OCI-LY1 (cell line): ENCODE data around the gene PRKCH.

Source experiments
- H2AFZ ChIP-seq: fragments of 200-600 bp; sonication (generic), shearing (Covaris generic); 2 replicates; pipeline ENCODE4 v1.6.0; 2014; ENCODE audit warnings: antibody characterized with exemption, mild to moderate bottlenecking, low read length
- H3F3A ChIP-seq: fragments of 200-600 bp; sonication (generic), shearing (Covaris generic); 2 replicates; pipeline ENCODE4 v1.6.0; 2014; ENCODE audit warnings: mild to moderate bottlenecking, antibody characterized with exemption, low read length, moderate library complexity; ENCODE audit not compliant: insufficient read depth
- H3K27ac ChIP-seq: fragments of 200-600 bp; sonication (generic); 2 replicates; pipeline ENCODE4 v1.5.1; 2014; ENCODE audit warnings: low read length, mixed run types, mild to moderate bottlenecking, low read depth; ENCODE audit not compliant: poor library complexity, severe bottlenecking
- H3K27me3 ChIP-seq: fragments of 200-600 bp; sonication (generic); 2 replicates; pipeline ENCODE4 v1.6.0; 2014; ENCODE audit warnings: antibody characterized with exemption, mild to moderate bottlenecking, low read length, moderate library complexity; ENCODE audit not compliant: insufficient read depth
- H3K36me3 ChIP-seq: fragments of 200-600 bp; sonication (generic); 2 replicates; pipeline ENCODE4 v1.6.1; 2014; ENCODE audit warnings: mild to moderate bottlenecking, antibody characterized with exemption, low read length, moderate library complexity, mixed read lengths; ENCODE audit not compliant: insufficient read depth
- H3K4me1 ChIP-seq: fragments of 200-600 bp; sonication (generic); 2 replicates; pipeline ENCODE4 v1.5.1; 2014; ENCODE audit warnings: mild to moderate bottlenecking, low read length, moderate library complexity; ENCODE audit not compliant: insufficient read depth, severe bottlenecking
- H3K4me2 ChIP-seq: fragments of 200-600 bp; sonication (generic), shearing (Covaris generic); 2 replicates; pipeline ENCODE4 v1.6.1; 2014; ENCODE audit warnings: low read length
- H3K4me3 ChIP-seq: fragments of 200-600 bp; sonication (generic); 2 replicates; pipeline ENCODE4 v1.5.1; 2014; ENCODE audit warnings: low read length, low read depth, mild to moderate bottlenecking, mixed read lengths; ENCODE audit not compliant: poor library complexity, severe bottlenecking
- H3K79me2 ChIP-seq: fragments of 200-600 bp; shearing (Covaris generic); 2 replicates; pipeline ENCODE4 v1.6.1; 2016; ENCODE audit warnings: mixed run types, low read length, mixed read lengths; ENCODE audit not compliant: insufficient read depth
- H3K9ac ChIP-seq: fragments of 200-600 bp; sonication (generic), shearing (Covaris generic); 2 replicates; pipeline ENCODE4 v1.6.1; 2014; ENCODE audit warnings: mild to moderate bottlenecking, low read length, mixed read lengths
- H3K9me2 ChIP-seq: fragments of 200-600 bp; sonication (generic), shearing (Covaris generic); 2 replicates; pipeline ENCODE4 v1.6.1; 2014; ENCODE audit warnings: low read depth, mild to moderate bottlenecking, low read length, mixed read lengths
- H3K9me3 ChIP-seq: fragments of 200-600 bp; shearing (Covaris generic); 2 replicates; pipeline ENCODE4 v1.6.1; 2014; ENCODE audit warnings: low read length, mixed read lengths
- H4K20me1 ChIP-seq: fragments of 200-600 bp; sonication (generic), shearing (Covaris generic); 2 replicates; pipeline ENCODE4 v1.6.0; 2016; ENCODE audit warnings: mild to moderate bottlenecking, low read length; ENCODE audit not compliant: insufficient read depth
- EZH2 ChIP-seq: fragments of 200-600 bp; sonication (generic), shearing (Covaris generic); IDR thresholded peaks from 2 replicates; pipeline ENCODE4 v1.8.0; 2017; ENCODE audit warnings: borderline replicate concordance, mixed run types, mild to moderate bottlenecking, antibody characterized with exemption, low read length, moderate library complexity, mixed read lengths
- TF ChIP-seq, protein P1 (sequence below): fragments of 200-600 bp; sonication (generic), shearing (Covaris generic); IDR thresholded peaks from 2 replicates; pipeline ENCODE4 v1.5.1; 2017; ENCODE audit warnings: mild to moderate bottlenecking, antibody characterized with exemption, low read length, moderate library complexity, mixed read lengths

The PRKCH gene

DNA sequence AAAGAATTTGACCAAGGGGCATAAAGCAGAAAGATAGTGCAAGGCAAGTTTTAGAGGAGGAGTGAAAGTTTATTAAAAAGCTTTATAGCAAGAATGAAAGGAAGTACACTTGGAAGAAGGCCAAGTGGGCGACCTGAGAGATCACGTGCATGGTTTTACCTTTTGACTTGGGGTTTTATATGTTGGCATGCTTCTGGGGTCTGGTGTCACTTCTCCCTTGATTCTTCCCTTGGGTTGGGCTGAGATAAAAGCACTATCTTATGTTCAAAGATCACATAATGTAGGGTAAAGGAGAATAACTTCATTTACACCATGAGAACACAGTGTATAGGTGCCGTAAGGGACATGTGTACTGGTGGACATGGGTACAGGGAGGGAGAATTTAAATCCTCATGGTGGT lies 22.6 kb upstream of the PRKCH start:
- no peaks in the 10 kb centered on the region for H3K9me3 ChIP-seq
- no peak overlapping the region for H2AFZ ChIP-seq
- no peaks in the 10 kb centered on the region for H3F3A ChIP-seq
- no peak overlapping the region for H3K4me3 ChIP-seq
- H3K4me1 ChIP-seq = no peaks in the 10 kb centered on the region
- no peaks in the 10 kb centered on the region for H3K36me3 ChIP-seq
- TF ChIP-seq EZH2 = no peak
- TF ChIP-seq, protein P1, sequence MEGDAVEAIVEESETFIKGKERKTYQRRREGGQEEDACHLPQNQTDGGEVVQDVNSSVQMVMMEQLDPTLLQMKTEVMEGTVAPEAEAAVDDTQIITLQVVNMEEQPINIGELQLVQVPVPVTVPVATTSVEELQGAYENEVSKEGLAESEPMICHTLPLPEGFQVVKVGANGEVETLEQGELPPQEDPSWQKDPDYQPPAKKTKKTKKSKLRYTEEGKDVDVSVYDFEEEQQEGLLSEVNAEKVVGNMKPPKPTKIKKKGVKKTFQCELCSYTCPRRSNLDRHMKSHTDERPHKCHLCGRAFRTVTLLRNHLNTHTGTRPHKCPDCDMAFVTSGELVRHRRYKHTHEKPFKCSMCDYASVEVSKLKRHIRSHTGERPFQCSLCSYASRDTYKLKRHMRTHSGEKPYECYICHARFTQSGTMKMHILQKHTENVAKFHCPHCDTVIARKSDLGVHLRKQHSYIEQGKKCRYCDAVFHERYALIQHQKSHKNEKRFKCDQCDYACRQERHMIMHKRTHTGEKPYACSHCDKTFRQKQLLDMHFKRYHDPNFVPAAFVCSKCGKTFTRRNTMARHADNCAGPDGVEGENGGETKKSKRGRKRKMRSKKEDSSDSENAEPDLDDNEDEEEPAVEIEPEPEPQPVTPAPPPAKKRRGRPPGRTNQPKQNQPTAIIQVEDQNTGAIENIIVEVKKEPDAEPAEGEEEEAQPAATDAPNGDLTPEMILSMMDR = no peak
- H3K4me2 ChIP-seq = no peak overlapping the region
- no peaks in the 10 kb centered on the region for H3K9me2 ChIP-seq
- no peak overlapping the region for H3K9ac ChIP-seq
- H3K79me2 ChIP-seq = no peaks in the 10 kb centered on the region
- H4K20me1 ChIP-seq = no peaks in the 10 kb centered on the region
- no peak overlapping the region for H3K27ac ChIP-seq
- no peaks in the 10 kb centered on the region for H3K27me3 ChIP-seq

GRCh38 chr14:61300209-61300608 lies 21.2 kb upstream of the PRKCH start:
- no peaks in the 10 kb centered on the region for H4K20me1 ChIP-seq
- no peaks in the 10 kb centered on the region for H3K4me1 ChIP-seq
- H3K27ac ChIP-seq = no peak overlapping the region
- H3F3A ChIP-seq = no peaks in the 10 kb centered on the region
- H3K4me2 ChIP-seq = no peak overlapping the region
- H3K9me3 ChIP-seq = no peaks in the 10 kb centered on the region
- no peaks in the 10 kb centered on the region for H3K27me3 ChIP-seq
- no peaks in the 10 kb centered on the region for H3K36me3 ChIP-seq
- no peak overlapping the region for H3K9ac ChIP-seq
- no peaks in the 10 kb centered on the region for H3K9me2 ChIP-seq
- no peak overlapping the region for H3K4me3 ChIP-seq
- no peaks in the 10 kb centered on the region for H3K79me2 ChIP-seq
- TF ChIP-seq, protein P1 = no peak
- TF ChIP-seq EZH2 = no peak
- H2AFZ ChIP-seq = no peak overlapping the region

GRCh38 chr14:61300754-61301153 lies 20.6 kb upstream of the PRKCH start:
- no peak overlapping the region for H3K9ac ChIP-seq
- no peak overlapping the region for H3K4me3 ChIP-seq
- H3K9me3 ChIP-seq = no peaks in the 10 kb centered on the region
- H3F3A ChIP-seq = no peaks in the 10 kb centered on the region
- no peaks in the 10 kb centered on the region for H3K79me2 ChIP-seq
- H4K20me1 ChIP-seq = no peaks in the 10 kb centered on the region
- H2AFZ ChIP-seq = no peak overlapping the region
- H3K9me2 ChIP-seq = no peaks in the 10 kb centered on the region
- no peaks in the 10 kb centered on the region for H3K4me1 ChIP-seq
- H3K27ac ChIP-seq = no peak overlapping the region
- no peak overlapping the region for H3K4me2 ChIP-seq
- no peak for TF ChIP-seq EZH2
- TF ChIP-seq, protein P1 = no peak
- no peaks in the 10 kb centered on the region for H3K36me3 ChIP-seq
- no peaks in the 10 kb centered on the region for H3K27me3 ChIP-seq
